ENCODE measurements around the gene ZC3H7A.

The ZC3H7A gene

DNA sequence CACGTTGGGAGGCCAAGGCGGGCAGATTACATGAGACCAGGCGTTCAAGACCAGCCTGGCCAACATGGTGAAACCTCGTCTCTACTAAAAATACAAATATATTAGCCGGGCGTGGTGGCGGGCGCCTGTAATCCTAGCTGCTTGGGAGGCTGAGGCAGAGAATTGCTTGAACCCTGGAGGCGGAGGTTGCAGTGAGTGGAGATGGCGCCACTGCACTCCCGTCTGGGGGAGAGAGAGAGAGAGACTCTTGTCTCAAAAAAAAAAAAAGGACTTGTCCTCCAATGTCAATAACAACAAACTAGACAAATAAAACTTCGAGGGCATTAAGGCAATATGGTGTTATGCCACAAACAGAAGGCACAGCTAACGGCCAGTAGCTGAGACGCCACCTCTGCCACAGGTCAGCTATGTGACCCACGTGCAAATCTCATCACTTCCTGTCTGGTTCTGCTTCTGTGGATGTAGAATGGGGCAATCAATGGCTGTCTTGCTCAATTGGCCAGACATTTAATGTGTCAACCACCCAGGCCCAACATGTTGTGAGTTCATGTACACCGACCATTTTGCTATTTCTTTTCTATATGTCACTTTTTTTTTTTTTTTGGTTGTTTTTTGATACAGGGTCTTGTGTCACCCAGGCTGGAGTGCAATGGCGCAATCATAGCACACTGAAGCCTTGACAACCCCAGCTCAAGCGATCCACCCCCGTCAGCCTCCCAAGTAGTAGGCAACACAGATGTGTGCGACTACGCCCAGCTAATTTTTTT lies 53.6 kb downstream of the ZC3H7A start:
- TF ChIP-seq, protein P1, sequence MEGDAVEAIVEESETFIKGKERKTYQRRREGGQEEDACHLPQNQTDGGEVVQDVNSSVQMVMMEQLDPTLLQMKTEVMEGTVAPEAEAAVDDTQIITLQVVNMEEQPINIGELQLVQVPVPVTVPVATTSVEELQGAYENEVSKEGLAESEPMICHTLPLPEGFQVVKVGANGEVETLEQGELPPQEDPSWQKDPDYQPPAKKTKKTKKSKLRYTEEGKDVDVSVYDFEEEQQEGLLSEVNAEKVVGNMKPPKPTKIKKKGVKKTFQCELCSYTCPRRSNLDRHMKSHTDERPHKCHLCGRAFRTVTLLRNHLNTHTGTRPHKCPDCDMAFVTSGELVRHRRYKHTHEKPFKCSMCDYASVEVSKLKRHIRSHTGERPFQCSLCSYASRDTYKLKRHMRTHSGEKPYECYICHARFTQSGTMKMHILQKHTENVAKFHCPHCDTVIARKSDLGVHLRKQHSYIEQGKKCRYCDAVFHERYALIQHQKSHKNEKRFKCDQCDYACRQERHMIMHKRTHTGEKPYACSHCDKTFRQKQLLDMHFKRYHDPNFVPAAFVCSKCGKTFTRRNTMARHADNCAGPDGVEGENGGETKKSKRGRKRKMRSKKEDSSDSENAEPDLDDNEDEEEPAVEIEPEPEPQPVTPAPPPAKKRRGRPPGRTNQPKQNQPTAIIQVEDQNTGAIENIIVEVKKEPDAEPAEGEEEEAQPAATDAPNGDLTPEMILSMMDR (IDR thresholded peaks at IDR 0.05) = no peak
- Histone ChIP-seq H3K4me2 (ENCODE audit: low read length) (peak overlapping the region; percentile 67), H2AFZ (peak overlapping the region; percentile 73), H3K4me3 (ENCODE audit: low read depth, low read length) (peak overlapping the region; percentile 97), H3K36me3 (ENCODE audit: control insufficient read depth, insufficient read depth, low read length) (no peaks in the 10 kb centered on the region), H3K9ac (peak overlapping the region; percentile 2), H3K27ac (peak overlapping the region; percentile 83), H3K79me2 (peaks cover 10% of the 10 kb centered on the region), H3K27me3 (ENCODE audit: control insufficient read depth, insufficient read depth, low read length) (no peaks in the 10 kb centered on the region), H3K9me3 (ENCODE audit: control insufficient read depth, low read length) (no peaks in the 10 kb centered on the region), H3K4me1 (peaks cover 3% of the 10 kb centered on the region)

DNA sequence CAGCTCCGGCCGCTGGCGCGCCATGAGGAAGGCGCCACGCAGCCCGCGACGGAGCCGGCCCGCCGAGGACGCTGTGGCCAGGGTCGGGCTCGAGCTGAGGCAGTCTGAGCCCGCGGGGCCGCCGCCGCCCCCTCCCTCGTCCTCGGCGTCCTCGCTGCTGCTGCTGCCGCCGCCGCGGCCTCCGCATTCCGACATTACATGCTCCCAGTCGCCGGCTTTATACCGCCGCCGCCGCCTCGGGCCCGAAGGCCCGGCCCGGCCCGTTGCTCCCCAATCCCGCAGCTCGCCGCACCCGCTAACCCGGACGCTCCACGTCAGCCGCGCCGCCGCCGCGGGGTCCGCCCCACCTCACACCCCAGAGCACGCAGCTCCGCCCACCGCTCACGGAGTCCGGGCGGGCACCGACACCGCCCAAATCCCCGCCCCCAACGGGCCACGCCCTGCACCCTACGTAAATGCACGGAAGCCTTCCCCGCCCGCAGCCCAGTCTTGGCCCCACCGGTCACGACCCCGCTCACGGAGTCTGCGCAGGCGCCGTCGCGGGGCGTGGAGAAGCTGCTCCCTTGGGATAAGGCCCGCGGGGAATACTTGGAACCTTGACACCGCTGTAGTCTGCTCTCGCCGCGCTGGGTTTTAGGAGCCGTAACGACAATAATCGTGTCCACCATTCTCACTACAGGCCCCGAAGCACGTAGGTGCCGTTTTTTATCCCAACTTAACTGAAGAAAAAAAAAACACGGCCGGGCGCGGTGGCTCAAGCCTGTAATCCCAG lies 54.3 kb downstream of the ZC3H7A start, which contains the start of gene TXNDC11:
Gene TXNDC11 (minus strand): TSS at position 322 of the 772 bp plus-strand sequence. CDS start 127 bp downstream, at position 195.
- Histone ChIP-seq H3K9ac (peak within 1 kb of the TSS; percentile 78), H3K4me1 (no peaks in the 10 kb centered on the region), H3K36me3 (ENCODE audit: control insufficient read depth, insufficient read depth, low read length) (no peaks in the 10 kb centered on the region), H3K79me2 (peaks cover 10% of the 10 kb centered on the region), H3K4me3 (ENCODE audit: low read depth, low read length) (peak within 1 kb of the TSS; percentile 97), H2AFZ (peak within 1 kb of the TSS; percentile 73), H3K27ac (peak within 1 kb of the TSS; percentile 83), H3K4me2 (ENCODE audit: low read length) (peak within 1 kb of the TSS; percentile 90), H3K9me3 (ENCODE audit: control insufficient read depth, low read length) (no peaks in the 10 kb centered on the region), H3K27me3 (ENCODE audit: control insufficient read depth, insufficient read depth, low read length) (no peaks in the 10 kb centered on the region)
- TF ChIP-seq, protein P1 (IDR thresholded peaks at IDR 0.05) = no peak

DNA sequence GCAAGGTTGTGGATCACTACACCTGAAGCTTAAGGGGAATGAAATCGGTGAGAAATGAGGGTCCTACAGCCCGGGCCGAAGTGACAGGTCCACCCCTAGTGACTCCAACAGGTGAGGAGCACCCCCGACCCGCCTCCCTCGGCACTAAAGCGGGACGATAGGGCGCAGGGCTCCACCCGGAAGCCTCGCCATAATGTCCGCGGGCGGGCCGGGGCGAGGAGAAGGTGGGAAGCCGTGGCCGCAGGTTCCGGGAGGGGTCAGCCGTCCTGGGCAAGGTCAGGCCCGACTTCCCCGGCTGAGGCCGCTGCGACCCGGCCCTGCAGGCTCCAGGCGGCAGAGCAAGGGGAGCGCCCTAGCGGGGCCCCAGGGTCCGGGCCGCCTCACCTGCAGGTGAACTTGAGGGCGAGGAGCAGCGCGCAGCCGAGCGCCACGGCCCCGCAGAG lies 54.9 kb downstream of the ZC3H7A start:
- Histone ChIP-seq H3K4me3 (ENCODE audit: low read depth, low read length) (peak overlapping the region; percentile 97), H3K79me2 (peaks cover 10% of the 10 kb centered on the region), H3K27me3 (ENCODE audit: control insufficient read depth, insufficient read depth, low read length) (no peaks in the 10 kb centered on the region), H3K27ac (peak overlapping the region; percentile 83), H3K4me1 (no peaks in the 10 kb centered on the region), H3K4me2 (ENCODE audit: low read length) (peak overlapping the region; percentile 90), H3K9me3 (ENCODE audit: control insufficient read depth, low read length) (no peaks in the 10 kb centered on the region), H3K9ac (peak overlapping the region; percentile 78), H3K36me3 (ENCODE audit: control insufficient read depth, insufficient read depth, low read length) (no peaks in the 10 kb centered on the region), H2AFZ (peak overlapping the region; percentile 73)
- TF ChIP-seq, protein P1 (IDR thresholded peaks at IDR 0.05) = peak; percentile 5

DNA sequence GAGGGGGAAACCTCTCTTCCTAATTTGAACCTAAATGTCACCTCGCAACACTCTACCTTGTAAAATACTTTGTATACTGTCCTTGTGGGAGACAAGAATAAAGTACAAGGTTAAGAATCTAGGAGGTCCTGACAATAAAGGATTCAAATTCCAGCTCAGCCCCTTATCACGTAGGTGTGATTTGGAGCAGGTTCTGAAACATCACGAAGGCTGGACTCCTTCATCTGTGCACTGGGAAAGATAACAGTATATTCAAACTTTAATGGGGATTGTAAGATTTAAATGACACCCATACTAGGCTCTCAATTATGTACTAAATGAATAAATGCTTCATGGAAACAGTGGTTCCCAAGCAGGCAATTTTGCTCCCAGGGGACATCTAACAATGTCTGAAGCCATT lies 56.5 kb downstream of the ZC3H7A start:
- peak overlapping the region; percentile 97 for H3K4me3 ChIP-seq (ENCODE audit: low read depth, low read length)
- H3K79me2 ChIP-seq = peaks cover 10% of the 10 kb centered on the region
- no peak overlapping the region for H3K9ac ChIP-seq
- no peaks in the 10 kb centered on the region for H3K27me3 ChIP-seq (ENCODE audit: control insufficient read depth, insufficient read depth, low read length)
- peaks cover 4% of the 10 kb centered on the region for H3K4me1 ChIP-seq
- no peak overlapping the region for H3K27ac ChIP-seq
- no peaks in the 10 kb centered on the region for H3K36me3 ChIP-seq (ENCODE audit: control insufficient read depth, insufficient read depth, low read length)
- no peaks in the 10 kb centered on the region for H3K9me3 ChIP-seq (ENCODE audit: control insufficient read depth, low read length)
- peak overlapping the region; percentile 90 for H3K4me2 ChIP-seq (ENCODE audit: low read length)
- TF ChIP-seq, protein P1 (IDR thresholded peaks at IDR 0.05) = no peak
- H2AFZ ChIP-seq = no peak overlapping the region
